A673 (cell line): ENCODE results near the gene SLC22A15. TPM values are rescaled to one million over a fixed set of nuclear protein-coding genes. Genes with fewer than 3 reads are reported as not detected.

Source experiments
- BruUV-seq: library from RNA; stranded (reverse); fragments of 400-500 nt; replicated peaks from 2 replicates; lab custom pipeline; 2021; lab: Mats Ljungman, UMichigan
- CTCF ChIA-PET: fragments of 300-600 bp; sonication (Branson Sonifier 250); formaldehyde crosslinking; loops from one replicate; lab custom pipeline; 2022; ENCODE audit warnings: antibody characterized with exemption; lab: Charles Lee
- POLR2A ChIA-PET: fragments of 300-600 bp; sonication (Branson Sonifier 250); formaldehyde crosslinking; loops from one replicate; lab custom pipeline; 2022; ENCODE audit warnings: antibody characterized with exemption; ENCODE audit not compliant: low non-redundant PET; lab: Charles Lee
- DNase-seq: peaks from one replicate; pipeline ENCODE4 v3.0.0-alpha.2; 2015; ENCODE audit warnings: low spot score
- H3K27ac ChIP-seq: fragments of 200-600 bp; sonication (generic); 2 replicates; pipeline ENCODE4 v1.5.1; 2016; ENCODE audit warnings: mixed run types, low read depth, mild to moderate bottlenecking, mixed read lengths, antibody characterized with exemption, low read length; ENCODE audit not compliant: poor library complexity, severe bottlenecking
- H3K27me3 ChIP-seq: fragments of 200-600 bp; sonication (generic); replicated peaks from 2 replicates; pipeline ENCODE4 v1.6.1; 2017; ENCODE audit warnings: mixed run types, low read depth, mild to moderate bottlenecking, mixed read lengths, antibody characterized with exemption, low read length; ENCODE audit not compliant: insufficient read depth, poor library complexity
- H3K36me3 ChIP-seq: fragments of 200-600 bp; sonication (generic); 2 replicates; pipeline ENCODE4 v1.6.1; 2016; ENCODE audit warnings: mixed run types, mild to moderate bottlenecking, mixed read lengths, antibody characterized with exemption, low read length; ENCODE audit not compliant: insufficient read depth, poor library complexity, severe bottlenecking
- H3K4me1 ChIP-seq: fragments of 200-600 bp; sonication (generic); 2 replicates; pipeline ENCODE4 v1.6.1; 2017; ENCODE audit warnings: mixed run types, mild to moderate bottlenecking, mixed read lengths, antibody characterized with exemption, low read length; ENCODE audit not compliant: insufficient read depth, poor library complexity, severe bottlenecking
- H3K4me3 ChIP-seq: fragments of 200-600 bp; sonication (generic); 2 replicates; pipeline ENCODE4 v1.5.1; 2016; ENCODE audit warnings: low read depth, mixed run types, mild to moderate bottlenecking, mixed read lengths, low read length; ENCODE audit not compliant: poor library complexity, severe bottlenecking
- H3K9me3 ChIP-seq: fragments of 200-600 bp; sonication (generic); 2 replicates; pipeline ENCODE4 v1.6.1; 2016; ENCODE audit warnings: mixed run types, low read depth, mild to moderate bottlenecking, mixed read lengths, antibody characterized with exemption, low read length; ENCODE audit not compliant: poor library complexity, severe bottlenecking
- EZH2 ChIP-seq: fragments of 200-600 bp; sonication (generic); IDR thresholded peaks from 2 replicates; pipeline ENCODE4 v1.6.1; 2017; ENCODE audit warnings: borderline replicate concordance, low read depth, mild to moderate bottlenecking, mixed read lengths, antibody characterized with exemption, low read length; ENCODE audit not compliant: poor library complexity, severe bottlenecking
- intact Hi-C: fragments of 100-400 bp; cut with micrococcal nuclease; formaldehyde crosslinking; loops from one replicate; pipeline ENCODE4 v1.10.0; 2022; ENCODE audit not compliant: unreplicated experiment
- total RNA-seq: library from RNA; stranded (reverse); gene quantifications from 2 replicates; pipeline ENCODE4 v1.2.3, GENCODE V29; 2021
- TF ChIP-seq, protein P1 (sequence below): fragments of 300-800, 200-600 bp; sonication (generic); conservative IDR thresholded peaks from 2 replicates; pipeline ENCODE4 v1.5.1; 2017; ENCODE audit warnings: low read depth, mild to moderate bottlenecking, antibody characterized with exemption, low read length, moderate library complexity, mixed read lengths

The SLC22A15 gene
- total RNA-seq, 1 experiment from 2014 or later = 0.39 TPM

DNA sequence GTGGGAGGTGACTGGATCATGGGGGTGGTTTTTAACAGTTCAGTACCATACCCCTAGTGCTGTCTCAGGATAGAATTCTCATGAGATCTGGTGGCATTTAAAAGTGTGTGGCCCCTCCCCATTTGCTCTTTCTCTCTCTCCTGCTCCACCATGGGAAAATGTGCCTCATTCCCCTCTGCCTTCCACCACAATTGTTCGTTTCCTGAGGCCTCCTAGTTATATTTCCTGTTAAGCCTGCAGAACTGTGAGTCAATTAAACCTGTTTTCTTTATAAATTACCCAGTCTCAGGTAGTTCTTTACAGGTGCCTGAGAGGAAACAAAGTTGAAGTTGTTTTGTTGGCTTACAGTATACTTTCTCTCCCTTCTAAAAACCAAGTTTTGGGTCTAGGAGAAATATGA, 23.1 kb upstream of the SLC22A15 start:
- peaks cover 8% of the 10 kb centered on the region for H3K27me3 ChIP-seq
- CTCF ChIA-PET = no interaction called here
- BruUV-seq = no TSS peak

DNA sequence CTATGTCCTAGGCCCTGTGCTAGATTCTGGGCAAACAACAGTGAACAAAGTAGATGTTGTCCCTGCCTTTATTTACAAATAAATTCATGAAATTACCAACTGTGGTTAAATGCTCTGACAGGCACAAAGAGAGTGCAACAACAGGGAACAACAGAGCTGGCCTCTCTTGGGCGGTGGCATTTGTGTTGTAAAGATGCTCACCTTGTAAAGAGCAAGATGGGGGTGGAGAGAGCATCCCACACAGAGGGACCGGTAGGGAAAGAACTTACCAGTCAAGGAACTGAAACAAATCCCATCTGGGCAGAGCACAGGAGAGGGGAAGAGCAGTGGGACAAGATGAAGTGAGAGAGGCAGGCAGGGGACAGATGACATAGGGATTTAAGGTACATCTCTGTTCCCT, 21.6 kb upstream of the SLC22A15 start:
- Histone ChIP-seq H3K27me3 (peaks cover 19% of the 10 kb centered on the region), H3K36me3 (no peaks in the 10 kb centered on the region), H3K4me1 (no peaks in the 10 kb centered on the region), H3K27ac (no peak overlapping the region), H3K9me3 (no peaks in the 10 kb centered on the region), H3K4me3 (no peak overlapping the region)
- intact Hi-C loops = no loop called here
- DNase-seq = no peak
- ChIA-PET POLR2A (no interaction called here), CTCF (no interaction called here)
- TF ChIP-seq, protein P1, sequence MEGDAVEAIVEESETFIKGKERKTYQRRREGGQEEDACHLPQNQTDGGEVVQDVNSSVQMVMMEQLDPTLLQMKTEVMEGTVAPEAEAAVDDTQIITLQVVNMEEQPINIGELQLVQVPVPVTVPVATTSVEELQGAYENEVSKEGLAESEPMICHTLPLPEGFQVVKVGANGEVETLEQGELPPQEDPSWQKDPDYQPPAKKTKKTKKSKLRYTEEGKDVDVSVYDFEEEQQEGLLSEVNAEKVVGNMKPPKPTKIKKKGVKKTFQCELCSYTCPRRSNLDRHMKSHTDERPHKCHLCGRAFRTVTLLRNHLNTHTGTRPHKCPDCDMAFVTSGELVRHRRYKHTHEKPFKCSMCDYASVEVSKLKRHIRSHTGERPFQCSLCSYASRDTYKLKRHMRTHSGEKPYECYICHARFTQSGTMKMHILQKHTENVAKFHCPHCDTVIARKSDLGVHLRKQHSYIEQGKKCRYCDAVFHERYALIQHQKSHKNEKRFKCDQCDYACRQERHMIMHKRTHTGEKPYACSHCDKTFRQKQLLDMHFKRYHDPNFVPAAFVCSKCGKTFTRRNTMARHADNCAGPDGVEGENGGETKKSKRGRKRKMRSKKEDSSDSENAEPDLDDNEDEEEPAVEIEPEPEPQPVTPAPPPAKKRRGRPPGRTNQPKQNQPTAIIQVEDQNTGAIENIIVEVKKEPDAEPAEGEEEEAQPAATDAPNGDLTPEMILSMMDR = no peak
- TF ChIP-seq EZH2 = no peak
- no TSS peak for BruUV-seq

More for the DNA sequence above, 23.1 kb upstream of the SLC22A15 start:
- no peaks in the 10 kb centered on the region for H3K9me3 ChIP-seq
- no peak overlapping the region for H3K27ac ChIP-seq
- intact Hi-C loops = no loop called here
- DNase-seq = no peak
- TF ChIP-seq, protein P1 = no peak
- TF ChIP-seq EZH2 = no peak
- H3K4me3 ChIP-seq = no peak overlapping the region
- H3K36me3 ChIP-seq = no peaks in the 10 kb centered on the region
- no peaks in the 10 kb centered on the region for H3K4me1 ChIP-seq
- POLR2A ChIA-PET = no interaction called here

DNA sequence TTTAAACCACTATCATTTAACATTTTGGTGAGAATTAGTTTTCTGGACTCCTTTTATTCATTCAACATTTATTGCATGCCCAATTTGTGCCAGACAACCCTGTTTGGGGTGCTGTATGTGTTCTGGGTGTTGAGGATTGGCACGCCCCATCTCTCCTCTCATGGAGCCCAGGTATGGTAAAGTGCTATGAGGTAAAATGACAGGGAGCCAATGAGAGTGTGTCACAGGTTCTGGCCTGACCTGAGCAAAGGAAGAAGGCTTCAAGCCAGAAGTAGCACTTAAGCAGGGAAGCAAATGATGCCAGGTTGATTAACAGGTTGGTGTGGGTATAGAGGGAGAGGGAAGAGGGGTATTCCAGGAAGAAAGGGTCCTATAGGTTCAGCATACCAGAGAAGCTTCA, 21.1 kb upstream of the SLC22A15 start:
- no peaks in the 10 kb centered on the region for H3K4me1 ChIP-seq
- TF ChIP-seq EZH2 = no peak
- TF ChIP-seq, protein P1 = no peak
- BruUV-seq = no TSS peak
- H3K27ac ChIP-seq = no peak overlapping the region
- DNase-seq = no peak
- peaks cover 19% of the 10 kb centered on the region for H3K27me3 ChIP-seq
- H3K36me3 ChIP-seq = no peaks in the 10 kb centered on the region
- CTCF ChIA-PET = no interaction called here
- POLR2A ChIA-PET = no interaction called here
- H3K4me3 ChIP-seq = no peak overlapping the region
- no peaks in the 10 kb centered on the region for H3K9me3 ChIP-seq
- intact Hi-C loops = no loop called here
